Left ventricle myocardium inferior (tissue), 1 donor: ENCODE results near the gene GJA8. TPM values are rescaled to one million over a fixed set of nuclear protein-coding genes. Genes with fewer than 3 reads are reported as not detected.

Source experiments
- DNase-seq: peaks from one replicate; pipeline ENCODE4 v3.0.0-alpha.2; 2020
- H3K27ac ChIP-seq: fragments of 200-600 bp; replicated peaks from 2 replicates; pipeline ENCODE4 v1.8.0; 2021
- H3K27me3 ChIP-seq: fragments of 200-600 bp; 2 replicates; pipeline ENCODE4 v1.8.0; 2021; ENCODE audit warnings: low read depth
- H3K36me3 ChIP-seq: fragments of 200-600 bp; 2 replicates; pipeline ENCODE4 v1.8.0; 2021
- H3K4me1 ChIP-seq: fragments of 200-600 bp; 2 replicates; pipeline ENCODE4 v1.8.0; 2021
- H3K4me3 ChIP-seq: fragments of 200-600 bp; 2 replicates; pipeline ENCODE4 v1.8.0; 2021; ENCODE audit warnings: mild to moderate bottlenecking, moderate library complexity
- H3K9me3 ChIP-seq: fragments of 200-600 bp; replicated peaks from 2 replicates; pipeline ENCODE4 v1.8.0; 2021
- intact Hi-C: fragments of 100-400 bp; cut with micrococcal nuclease; formaldehyde crosslinking; loops from one replicate; pipeline ENCODE4 v1.11.0; 2022
- total RNA-seq: library from RNA; stranded (reverse); fragmentation: NEBNext Ultra II Directional; extraction: Animal tissue kit (Norgen Biotek cat#: 25700); gene quantifications from one replicate; pipeline ENCODE4 v1.2.1, GENCODE V29; 2021
- TF ChIP-seq, protein P1 (sequence below): fragments of 200-600 bp; IDR thresholded peaks from 2 replicates; pipeline ENCODE4 v1.8.0; 2021; ENCODE audit warnings: antibody characterized with exemption, mild to moderate bottlenecking, borderline replicate concordance
- donor health status: DM: no; HTN: yes; CAD: no; lungs with severe emphysema.

The GJA8 gene
- total RNA-seq, 1 donor from 2014 or later = not detected

GRCh38 chr1:147895123-147895522 is 7.5 kb upstream of the GJA8 start:
- H3K9me3 ChIP-seq = no peaks in the 10 kb centered on the region
- no peak overlapping the region for H3K27ac ChIP-seq
- peaks cover 18% of the 10 kb centered on the region for H3K4me1 ChIP-seq
- DNase-seq = no peak
- TF ChIP-seq, protein P1, sequence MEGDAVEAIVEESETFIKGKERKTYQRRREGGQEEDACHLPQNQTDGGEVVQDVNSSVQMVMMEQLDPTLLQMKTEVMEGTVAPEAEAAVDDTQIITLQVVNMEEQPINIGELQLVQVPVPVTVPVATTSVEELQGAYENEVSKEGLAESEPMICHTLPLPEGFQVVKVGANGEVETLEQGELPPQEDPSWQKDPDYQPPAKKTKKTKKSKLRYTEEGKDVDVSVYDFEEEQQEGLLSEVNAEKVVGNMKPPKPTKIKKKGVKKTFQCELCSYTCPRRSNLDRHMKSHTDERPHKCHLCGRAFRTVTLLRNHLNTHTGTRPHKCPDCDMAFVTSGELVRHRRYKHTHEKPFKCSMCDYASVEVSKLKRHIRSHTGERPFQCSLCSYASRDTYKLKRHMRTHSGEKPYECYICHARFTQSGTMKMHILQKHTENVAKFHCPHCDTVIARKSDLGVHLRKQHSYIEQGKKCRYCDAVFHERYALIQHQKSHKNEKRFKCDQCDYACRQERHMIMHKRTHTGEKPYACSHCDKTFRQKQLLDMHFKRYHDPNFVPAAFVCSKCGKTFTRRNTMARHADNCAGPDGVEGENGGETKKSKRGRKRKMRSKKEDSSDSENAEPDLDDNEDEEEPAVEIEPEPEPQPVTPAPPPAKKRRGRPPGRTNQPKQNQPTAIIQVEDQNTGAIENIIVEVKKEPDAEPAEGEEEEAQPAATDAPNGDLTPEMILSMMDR = no peak
- H3K36me3 ChIP-seq = no peaks in the 10 kb centered on the region
- H3K4me3 ChIP-seq = no peak overlapping the region
- intact Hi-C loops = loop anchor here (10.0 kb wide), 1 partner anchor 250 kb away; no protein-coding TSS in a partner anchor
- peaks cover 11% of the 10 kb centered on the region for H3K27me3 ChIP-seq

DNA sequence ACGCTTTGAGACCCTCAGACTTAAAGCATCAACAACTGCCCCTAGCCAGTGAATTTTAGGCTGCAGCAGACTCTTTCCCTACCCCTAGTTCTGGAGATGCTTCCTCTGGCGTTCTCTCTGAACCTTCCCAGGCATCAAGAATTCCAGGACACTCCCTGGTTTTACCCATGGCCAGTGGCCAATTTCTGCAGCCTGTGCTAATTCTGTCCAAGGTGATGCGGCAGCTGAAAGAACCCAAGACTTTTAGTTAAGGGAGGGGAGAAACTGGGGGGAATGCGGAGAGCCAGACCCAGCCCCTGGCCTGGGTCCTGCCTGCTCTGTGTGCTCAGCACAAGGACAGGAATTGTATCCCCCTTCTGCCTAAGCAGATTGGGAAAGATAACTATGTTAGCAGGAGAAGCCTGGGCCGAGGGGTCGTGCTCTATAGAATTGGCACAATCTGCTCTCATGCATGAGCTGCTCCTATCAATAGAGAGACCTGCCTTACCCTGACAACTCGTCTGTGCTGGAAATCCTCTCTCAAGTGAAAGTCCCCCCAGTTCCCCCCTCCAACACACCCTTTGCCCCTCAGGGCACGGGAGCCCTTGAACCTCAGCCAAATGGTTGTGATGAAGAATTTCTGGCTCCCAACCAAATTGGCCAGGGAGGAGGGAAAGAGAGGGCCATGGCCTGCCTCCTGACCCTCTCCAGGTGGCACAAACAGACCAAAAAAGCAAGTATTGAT is 5.4 kb upstream of the GJA8 start:
- H3K4me3 ChIP-seq = no peak overlapping the region
- no peak for DNase-seq
- no peak overlapping the region for H3K27ac ChIP-seq
- intact Hi-C loops = loop anchor here (10.0 kb wide), 1 partner anchor 252 kb away; no protein-coding TSS in a partner anchor
- TF ChIP-seq, protein P1 = no peak
- H3K36me3 ChIP-seq = no peaks in the 10 kb centered on the region
- H3K27me3 ChIP-seq = peaks cover 11% of the 10 kb centered on the region
- no peaks in the 10 kb centered on the region for H3K9me3 ChIP-seq
- peaks cover 13% of the 10 kb centered on the region for H3K4me1 ChIP-seq

- Histone ChIP-seq H3K27ac (no peak overlapping the region), H3K9me3 (no peaks in the 10 kb centered on the region), H3K27me3 (peaks cover 11% of the 10 kb centered on the region), H3K36me3 (no peaks in the 10 kb centered on the region), H3K4me1 (peaks cover 8% of the 10 kb centered on the region), H3K4me3 (no peak overlapping the region)
- intact Hi-C loops = loop anchor here (10.0 kb wide), 1 partner anchor 253 kb away; no protein-coding TSS in a partner anchor
- TF ChIP-seq, protein P1 = no peak
- DNase-seq = no peak
Observed at GRCh38 chr1:147897789-147898188, 4.8 kb upstream of the GJA8 start.

DNA sequence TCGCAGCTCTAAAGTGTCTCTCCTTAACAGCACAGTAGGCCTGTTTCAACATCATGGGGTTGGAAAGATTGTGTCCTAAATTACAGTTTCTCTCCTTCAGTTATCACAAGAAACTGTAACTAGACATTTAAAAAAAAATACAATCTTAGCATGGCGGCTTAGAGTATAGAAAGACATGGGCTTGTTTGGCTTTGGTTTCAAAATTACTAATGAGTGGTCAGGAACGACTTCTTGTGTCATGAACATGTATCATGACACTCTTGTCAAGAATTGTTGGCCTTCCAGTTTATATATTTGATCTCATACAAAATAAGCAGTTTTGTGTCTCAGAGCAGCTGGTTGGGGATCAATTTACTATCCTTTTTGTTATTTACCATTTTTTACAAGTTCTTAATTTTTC is 2.1 kb downstream of the GJA8 start:
- H3K4me1 ChIP-seq = no peaks in the 10 kb centered on the region
- TF ChIP-seq, protein P1 = no peak
- DNase-seq = no peak
- no peak overlapping the region for H3K27ac ChIP-seq
- H3K9me3 ChIP-seq = no peaks in the 10 kb centered on the region
- H3K4me3 ChIP-seq = no peak overlapping the region
- no peaks in the 10 kb centered on the region for H3K36me3 ChIP-seq
- intact Hi-C loops = no loop called here
- peaks cover 9% of the 10 kb centered on the region for H3K27me3 ChIP-seq

DNA sequence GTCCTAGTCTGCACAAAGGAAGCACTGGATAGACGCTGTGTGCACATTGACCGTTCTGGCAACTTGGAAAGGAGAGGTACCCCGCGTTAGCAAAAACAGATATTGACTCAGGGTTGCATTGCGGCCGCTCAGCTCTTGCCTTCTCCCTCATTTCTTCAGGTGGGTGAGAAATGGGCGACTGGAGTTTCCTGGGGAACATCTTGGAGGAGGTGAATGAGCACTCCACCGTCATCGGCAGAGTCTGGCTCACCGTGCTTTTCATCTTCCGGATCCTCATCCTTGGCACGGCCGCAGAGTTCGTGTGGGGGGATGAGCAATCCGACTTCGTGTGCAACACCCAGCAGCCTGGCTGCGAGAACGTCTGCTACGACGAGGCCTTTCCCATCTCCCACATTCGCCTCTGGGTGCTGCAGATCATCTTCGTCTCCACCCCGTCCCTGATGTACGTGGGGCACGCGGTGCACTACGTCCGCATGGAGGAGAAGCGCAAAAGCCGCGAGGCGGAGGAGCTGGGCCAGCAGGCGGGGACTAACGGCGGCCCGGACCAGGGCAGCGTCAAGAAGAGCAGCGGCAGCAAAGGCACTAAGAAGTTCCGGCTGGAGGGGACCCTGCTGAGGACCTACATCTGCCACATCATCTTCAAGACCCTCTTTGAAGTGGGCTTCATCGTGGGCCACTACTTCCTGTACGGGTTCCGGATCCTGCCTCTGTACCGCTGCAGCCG is 5.4 kb downstream of the GJA8 start:
- H3K4me1 ChIP-seq = no peaks in the 10 kb centered on the region
- TF ChIP-seq, protein P1 = no peak
- no peaks in the 10 kb centered on the region for H3K9me3 ChIP-seq
- peaks cover 12% of the 10 kb centered on the region for H3K27me3 ChIP-seq
- intact Hi-C loops = no loop called here
- no peak for DNase-seq
- H3K36me3 ChIP-seq = no peaks in the 10 kb centered on the region
- H3K27ac ChIP-seq = no peak overlapping the region
- H3K4me3 ChIP-seq = no peak overlapping the region
